IPS-18a (cell line): ENCODE measurements around the gene ZNF329.

Experiments
- H3K27ac ChIP-seq: one replicate; pipeline ENCODE4 v1.5.1; 2013; ENCODE audit warnings: low read length
- H3K27me3 ChIP-seq: one replicate; pipeline ENCODE4 v1.6.1; 2013; ENCODE audit warnings: mild to moderate bottlenecking, low read length; ENCODE audit not compliant: control insufficient read depth, insufficient read depth
- H3K36me3 ChIP-seq: one replicate; pipeline ENCODE4 v1.6.1; 2013; ENCODE audit warnings: low read depth, low read length; ENCODE audit not compliant: control insufficient read depth
- H3K4me1 ChIP-seq: one replicate; pipeline ENCODE4 v1.6.1; 2013; ENCODE audit warnings: low read depth, low read length; ENCODE audit not compliant: control insufficient read depth
- H3K4me3 ChIP-seq: one replicate; pipeline ENCODE4 v1.5.1; 2013; ENCODE audit warnings: low read length
- H3K9ac ChIP-seq: one replicate; pipeline ENCODE4 v1.6.1; 2013; ENCODE audit warnings: mild to moderate bottlenecking, low read length, moderate library complexity
- H3K9me3 ChIP-seq: one replicate; pipeline ENCODE4 v1.6.1; 2013; ENCODE audit warnings: low read depth, low read length; ENCODE audit not compliant: control insufficient read depth

ZNF329 gene

GRCh38 chr19:58086825-58087710 is 63.5 kb downstream of the ZNF329 start:
- H3K27me3 ChIP-seq: no peaks in the 10 kb centered on the region
- peaks cover 4% of the 10 kb centered on the region for H3K4me1 ChIP-seq
- H3K9ac ChIP-seq: no peak overlapping the region
- peaks cover 19% of the 10 kb centered on the region for H3K36me3 ChIP-seq
- H3K9me3 ChIP-seq: no peaks in the 10 kb centered on the region
- no peak overlapping the region for H3K27ac ChIP-seq
- no peak overlapping the region for H3K4me3 ChIP-seq

- Histone ChIP-seq H3K9ac (no peak overlapping the region), H3K27me3 (no peaks in the 10 kb centered on the region), H3K36me3 (peaks cover 19% of the 10 kb centered on the region), H3K27ac (no peak overlapping the region), H3K4me3 (no peak overlapping the region), H3K9me3 (no peaks in the 10 kb centered on the region), H3K4me1 (no peaks in the 10 kb centered on the region)
Observed at GRCh38 chr19:58085348-58085875, 65.2 kb downstream of the ZNF329 start.

GRCh38 chr19:58084596-58085347 is 65.8 kb downstream of the ZNF329 start:
- Histone ChIP-seq H3K4me1 (no peaks in the 10 kb centered on the region), H3K9ac (no peak overlapping the region), H3K27ac (no peak overlapping the region), H3K36me3 (peaks cover 18% of the 10 kb centered on the region), H3K4me3 (no peak overlapping the region), H3K9me3 (no peaks in the 10 kb centered on the region), H3K27me3 (no peaks in the 10 kb centered on the region)

GRCh38 chr19:58083021-58083420 is 67.6 kb downstream of the ZNF329 start:
- Histone ChIP-seq H3K27me3 (no peaks in the 10 kb centered on the region), H3K9ac (no peak overlapping the region), H3K4me3 (no peak overlapping the region), H3K27ac (no peak overlapping the region), H3K4me1 (no peaks in the 10 kb centered on the region), H3K36me3 (peaks cover 16% of the 10 kb centered on the region), H3K9me3 (no peaks in the 10 kb centered on the region)

GRCh38 chr19:58079792-58080191 is 70.8 kb downstream of the ZNF329 start:
- Histone ChIP-seq H3K36me3 (no peaks in the 10 kb centered on the region), H3K4me3 (no peak overlapping the region), H3K4me1 (no peaks in the 10 kb centered on the region), H3K27ac (no peak overlapping the region), H3K9ac (no peak overlapping the region), H3K9me3 (no peaks in the 10 kb centered on the region), H3K27me3 (no peaks in the 10 kb centered on the region)
